Glutamatergic neuron (in vitro differentiated cells): ENCODE results near the gene RMI2. TPM values are rescaled to one million over a fixed set of nuclear protein-coding genes. Genes with fewer than 3 reads are reported as not detected.

Experiments used
- DNase-seq: peaks from one replicate; pipeline ENCODE4 v3.0.0; 2022
- H3K27ac Mint-ChIP-seq: one replicate; pipeline ENCODE4 v1.8.0; 2020; ENCODE audit warnings: mild to moderate bottlenecking, mixed read lengths, inconsistent platforms; ENCODE audit not compliant: unreplicated experiment
- H3K27me3 Mint-ChIP-seq: one replicate; pipeline ENCODE4 v1.8.0; 2020; ENCODE audit warnings: mild to moderate bottlenecking, moderate library complexity, mixed read lengths, inconsistent platforms; ENCODE audit not compliant: unreplicated experiment
- H3K36me3 Mint-ChIP-seq: one replicate; pipeline ENCODE4 v1.8.0; 2020; ENCODE audit warnings: mild to moderate bottlenecking, mixed read lengths, inconsistent platforms; ENCODE audit not compliant: unreplicated experiment
- H3K4me1 Mint-ChIP-seq: one replicate; pipeline ENCODE4 v1.8.0; 2020; ENCODE audit warnings: mild to moderate bottlenecking, low read depth, mixed read lengths, inconsistent platforms; ENCODE audit not compliant: unreplicated experiment
- H3K4me3 Mint-ChIP-seq: one replicate; pipeline ENCODE4 v1.8.0; 2020; ENCODE audit warnings: mild to moderate bottlenecking, mixed read lengths, inconsistent platforms; ENCODE audit not compliant: unreplicated experiment
- H3K9me3 Mint-ChIP-seq: one replicate; pipeline ENCODE4 v1.8.0; 2020; ENCODE audit warnings: mild to moderate bottlenecking, moderate library complexity, mixed read lengths, inconsistent platforms; ENCODE audit not compliant: unreplicated experiment
- CTCF ChIP-seq: fragments of 200-600 bp; sonication (generic); IDR thresholded peaks from one replicate; pipeline ENCODE4 v1.5.0; 2021; ENCODE audit not compliant: partially characterized antibody, unreplicated experiment
- total RNA-seq: library from RNA; stranded (reverse); fragmentation: NEBNext Ultra II Directional; extraction: Animal tissue kit (Norgen Biotek cat#: 25700); gene quantifications from one replicate; pipeline ENCODE4 v1.2.1, GENCODE V29; 2021; ENCODE audit not compliant: unreplicated experiment

RMI2 gene
- total RNA-seq, 1 donor from 2014 or later = 4.2 TPM

- no peak for TF ChIP-seq CTCF
- Mint-ChIP-seq H3K36me3 (no peaks in the 10 kb centered on the region), H3K27ac (no peak overlapping the region), H3K4me3 (no peak overlapping the region), H3K4me1 (peaks cover 9% of the 10 kb centered on the region), H3K27me3 (peaks cover 1% of the 10 kb centered on the region), H3K9me3 (no peaks in the 10 kb centered on the region)
- DNase-seq = no peak
Observed at GRCh38 chr16:11349599-11350276, 4.5 kb downstream of the RMI2 start.

GRCh38 chr16:11350519-11350918 is 5.3 kb downstream of the RMI2 start:
- H3K9me3 Mint-ChIP-seq = no peaks in the 10 kb centered on the region
- H3K27ac Mint-ChIP-seq = no peak overlapping the region
- H3K4me1 Mint-ChIP-seq = peaks cover 11% of the 10 kb centered on the region
- H3K27me3 Mint-ChIP-seq = peaks cover 1% of the 10 kb centered on the region
- no peak for TF ChIP-seq CTCF
- no peak overlapping the region for H3K4me3 Mint-ChIP-seq
- no peaks in the 10 kb centered on the region for H3K36me3 Mint-ChIP-seq
- DNase-seq = no peak

- no peak for DNase-seq
- Mint-ChIP-seq H3K27me3 (peaks cover 1% of the 10 kb centered on the region), H3K4me3 (no peak overlapping the region), H3K9me3 (no peaks in the 10 kb centered on the region), H3K4me1 (peaks cover 9% of the 10 kb centered on the region), H3K36me3 (no peaks in the 10 kb centered on the region), H3K27ac (no peak overlapping the region)
- TF ChIP-seq CTCF = no peak
Observed at GRCh38 chr16:11350921-11351335, 5.7 kb downstream of the RMI2 start.

GRCh38 chr16:11353158-11353557 is 7.9 kb downstream of the RMI2 start:
- H3K4me3 Mint-ChIP-seq = no peak overlapping the region
- H3K27me3 Mint-ChIP-seq = peaks cover 3% of the 10 kb centered on the region
- H3K27ac Mint-ChIP-seq = no peak overlapping the region
- peaks cover 9% of the 10 kb centered on the region for H3K4me1 Mint-ChIP-seq
- TF ChIP-seq CTCF = no peak
- no peak for DNase-seq
- H3K9me3 Mint-ChIP-seq = no peaks in the 10 kb centered on the region
- H3K36me3 Mint-ChIP-seq = no peaks in the 10 kb centered on the region

GRCh38 chr16:11354407-11354732 is 9.1 kb downstream of the RMI2 start:
- no peak overlapping the region for H3K27ac Mint-ChIP-seq
- peaks cover 9% of the 10 kb centered on the region for H3K4me1 Mint-ChIP-seq
- H3K4me3 Mint-ChIP-seq = no peak overlapping the region
- TF ChIP-seq CTCF = no peak
- no peaks in the 10 kb centered on the region for H3K9me3 Mint-ChIP-seq
- H3K36me3 Mint-ChIP-seq = no peaks in the 10 kb centered on the region
- peaks cover 3% of the 10 kb centered on the region for H3K27me3 Mint-ChIP-seq
- no peak for DNase-seq
